Measurements from ENCODE around the gene KRTAP9-2.

GRCh38 chr17:41226051-41226450, 397 bp upstream of the KRTAP9-2 start:
- TF ChIP-seq, protein P1, sequence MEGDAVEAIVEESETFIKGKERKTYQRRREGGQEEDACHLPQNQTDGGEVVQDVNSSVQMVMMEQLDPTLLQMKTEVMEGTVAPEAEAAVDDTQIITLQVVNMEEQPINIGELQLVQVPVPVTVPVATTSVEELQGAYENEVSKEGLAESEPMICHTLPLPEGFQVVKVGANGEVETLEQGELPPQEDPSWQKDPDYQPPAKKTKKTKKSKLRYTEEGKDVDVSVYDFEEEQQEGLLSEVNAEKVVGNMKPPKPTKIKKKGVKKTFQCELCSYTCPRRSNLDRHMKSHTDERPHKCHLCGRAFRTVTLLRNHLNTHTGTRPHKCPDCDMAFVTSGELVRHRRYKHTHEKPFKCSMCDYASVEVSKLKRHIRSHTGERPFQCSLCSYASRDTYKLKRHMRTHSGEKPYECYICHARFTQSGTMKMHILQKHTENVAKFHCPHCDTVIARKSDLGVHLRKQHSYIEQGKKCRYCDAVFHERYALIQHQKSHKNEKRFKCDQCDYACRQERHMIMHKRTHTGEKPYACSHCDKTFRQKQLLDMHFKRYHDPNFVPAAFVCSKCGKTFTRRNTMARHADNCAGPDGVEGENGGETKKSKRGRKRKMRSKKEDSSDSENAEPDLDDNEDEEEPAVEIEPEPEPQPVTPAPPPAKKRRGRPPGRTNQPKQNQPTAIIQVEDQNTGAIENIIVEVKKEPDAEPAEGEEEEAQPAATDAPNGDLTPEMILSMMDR (conservative IDR thresholded peaks at IDR 0.05; ENCODE audit: low read length) = no peak
- no peak for TF ChIP-seq EZH2phosphoT487 (IDR thresholded peaks at IDR 0.05; ENCODE audit: borderline replicate concordance)
